HEK293T (cell line): ENCODE measurements around the gene VAMP7.

Experiments used
- BHLHE40 ChIP-seq: fragments of 450-650 bp; IDR thresholded peaks from 2 replicates; pipeline ENCODE4 v1.6.1; 2016; ENCODE audit warnings: mild to moderate bottlenecking, moderate library complexity, borderline replicate concordance
- CTBP1 ChIP-seq: fragments of 450-650 bp; IDR thresholded peaks from 2 replicates; pipeline ENCODE4 v1.6.1; 2016; ENCODE audit warnings: borderline replicate concordance
- ELF4 ChIP-seq: fragments of 450-650 bp; IDR thresholded peaks from 2 replicates; pipeline ENCODE4 v1.6.1; 2017; ENCODE audit warnings: antibody characterized with exemption
- FOXA1 ChIP-seq: fragments of 450-650 bp; IDR thresholded peaks from 2 replicates; pipeline ENCODE4 v1.6.1; 2016; ENCODE audit warnings: mild to moderate bottlenecking
- FOXK2 ChIP-seq: fragments of 450-650 bp; IDR thresholded peaks from 2 replicates; pipeline ENCODE4 v1.6.1; 2016; ENCODE audit warnings: mild to moderate bottlenecking
- FOXM1 ChIP-seq: fragments of 450-650 bp; IDR thresholded peaks from 2 replicates; pipeline ENCODE4 v1.6.1; 2017; ENCODE audit warnings: mild to moderate bottlenecking, borderline replicate concordance
- HDGF ChIP-seq: fragments of 450-650 bp; IDR thresholded peaks from 2 replicates; pipeline ENCODE4 v1.6.1; 2017; ENCODE audit warnings: antibody characterized with exemption, borderline replicate concordance
- NFRKB ChIP-seq: fragments of 450-650 bp; IDR thresholded peaks from 2 replicates; pipeline ENCODE4 v1.6.1; 2016; ENCODE audit warnings: mild to moderate bottlenecking, moderate library complexity
- SP1 ChIP-seq: fragments of 450-650 bp; IDR thresholded peaks from 2 replicates; pipeline ENCODE4 v1.6.1; 2017
- SUZ12 ChIP-seq: fragments of 450-650 bp; IDR thresholded peaks from 2 replicates; pipeline ENCODE4 v1.6.1; 2016; ENCODE audit warnings: mild to moderate bottlenecking
- TARDBP ChIP-seq: fragments of 450-650 bp; IDR thresholded peaks from 2 replicates; pipeline ENCODE4 v1.6.1; 2016
- ZNF384 ChIP-seq: fragments of 450-650 bp; IDR thresholded peaks from 2 replicates; pipeline ENCODE4 v1.6.1; 2016
- TF ChIP-seq, protein P1 (sequence below): fragments of 450-650 bp; IDR thresholded peaks from 2 replicates; pipeline ENCODE4 v1.6.1; 2016

DNA sequence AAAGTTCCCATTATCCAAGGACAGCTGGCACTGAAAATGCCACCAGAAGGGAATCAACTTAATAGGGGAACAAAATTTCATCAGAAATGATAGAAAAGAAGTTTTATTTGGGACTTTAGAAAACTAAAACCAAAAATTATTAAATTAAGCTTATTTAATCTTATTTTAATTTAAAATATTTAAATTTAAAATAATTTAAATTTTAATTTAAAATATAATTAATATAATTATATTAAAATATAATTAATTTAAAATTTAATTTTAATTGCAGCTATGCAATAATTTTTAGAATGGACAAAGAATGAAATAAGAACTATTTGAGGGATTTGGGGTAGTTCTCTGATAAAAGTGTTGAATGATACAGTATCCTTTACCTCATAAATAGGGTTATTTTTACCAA lies 10.2 kb upstream of the VAMP7 start:
- TF ChIP-seq SP1 (no peak), SUZ12 (no peak), ZNF384 (no peak), NFRKB (no peak), FOXK2 (no peak), BHLHE40 (no peak), FOXA1 (no peak), TARDBP (no peak), CTBP1 (no peak), HDGF (no peak), ELF4 (no peak), FOXM1 (no peak)
- TF ChIP-seq, protein P1, sequence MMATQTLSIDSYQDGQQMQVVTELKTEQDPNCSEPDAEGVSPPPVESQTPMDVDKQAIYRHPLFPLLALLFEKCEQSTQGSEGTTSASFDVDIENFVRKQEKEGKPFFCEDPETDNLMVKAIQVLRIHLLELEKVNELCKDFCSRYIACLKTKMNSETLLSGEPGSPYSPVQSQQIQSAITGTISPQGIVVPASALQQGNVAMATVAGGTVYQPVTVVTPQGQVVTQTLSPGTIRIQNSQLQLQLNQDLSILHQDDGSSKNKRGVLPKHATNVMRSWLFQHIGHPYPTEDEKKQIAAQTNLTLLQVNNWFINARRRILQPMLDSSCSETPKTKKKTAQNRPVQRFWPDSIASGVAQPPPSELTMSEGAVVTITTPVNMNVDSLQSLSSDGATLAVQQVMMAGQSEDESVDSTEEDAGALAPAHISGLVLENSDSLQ, result no peak
